H9 (cell line): ENCODE measurements around the gene GDNF. TPM values are rescaled to one million over a fixed set of nuclear protein-coding genes. Genes with fewer than 3 reads are reported as not detected.

ENCODE experiments used
- DNase-seq: peaks from one replicate; pipeline ENCODE4 v3.0.0-alpha.2; 2017
- H2AFZ ChIP-seq: one replicate; pipeline ENCODE4 v1.6.1; 2013; ENCODE audit warnings: mild to moderate bottlenecking, low read length, control low read depth, moderate library complexity
- H2AK5ac ChIP-seq: 2 replicates; pipeline ENCODE4 v1.6.1; 2013; ENCODE audit warnings: low read length, control low read depth, mixed read lengths; ENCODE audit not compliant: insufficient read length
- H2BK120ac ChIP-seq: one replicate; pipeline ENCODE4 v1.6.1; 2013; ENCODE audit warnings: low read depth, mild to moderate bottlenecking, low read length, control low read depth, inconsistent platforms; ENCODE audit not compliant: poor library complexity, severe bottlenecking
- H2BK12ac ChIP-seq: 2 replicates; pipeline ENCODE4 v1.6.1; 2013; ENCODE audit warnings: low read length, control low read depth, mixed read lengths, low read depth; ENCODE audit not compliant: insufficient read length
- H2BK15ac ChIP-seq: 2 replicates; pipeline ENCODE4 v1.6.1; 2013; ENCODE audit warnings: low read depth, low read length, control low read depth
- H2BK20ac ChIP-seq: one replicate; pipeline ENCODE4 v1.6.1; 2013; ENCODE audit warnings: low read depth, mild to moderate bottlenecking, low read length, control low read depth, inconsistent platforms; ENCODE audit not compliant: poor library complexity, severe bottlenecking
- H2BK5ac ChIP-seq: 2 replicates; pipeline ENCODE4 v1.6.1; 2013; ENCODE audit warnings: low read length, control low read depth, mixed read lengths; ENCODE audit not compliant: insufficient read length
- H3K14ac ChIP-seq: 2 replicates; pipeline ENCODE4 v1.6.1; 2013; ENCODE audit warnings: low read length, control low read depth; ENCODE audit not compliant: insufficient read depth
- H3K18ac ChIP-seq: 2 replicates; pipeline ENCODE4 v1.6.1; 2013; ENCODE audit warnings: low read depth, mild to moderate bottlenecking, mixed read lengths, low read length, control low read depth; ENCODE audit not compliant: insufficient read length
- H3K23ac ChIP-seq: 2 replicates; pipeline ENCODE4 v1.6.1; 2013; ENCODE audit warnings: low read length, control low read depth, mixed read lengths, low read depth; ENCODE audit not compliant: insufficient read length
- H3K23me2 ChIP-seq: 2 replicates; pipeline ENCODE4 v1.6.1; 2013; ENCODE audit warnings: low read depth, mild to moderate bottlenecking, mixed read lengths, low read length, control low read depth; ENCODE audit not compliant: insufficient read length, poor library complexity, severe bottlenecking
- H3K27ac ChIP-seq: 2 replicates; pipeline ENCODE4 v1.5.1; 2013; ENCODE audit warnings: low read length, control low read depth, mixed read lengths, low read depth; ENCODE audit not compliant: insufficient read length
- H3K27me3 ChIP-seq: 2 replicates; pipeline ENCODE4 v1.6.1; 2013; ENCODE audit warnings: low read length, control low read depth, inconsistent platforms; ENCODE audit not compliant: insufficient read depth
- H3K4ac ChIP-seq: 2 replicates; pipeline ENCODE4 v1.6.1; 2013; ENCODE audit warnings: low read depth, mild to moderate bottlenecking, control low read depth, inconsistent platforms, low read length, moderate library complexity
- H3K4me1 ChIP-seq: 2 replicates; pipeline ENCODE4 v1.6.1; 2013; ENCODE audit warnings: low read length, control low read depth, inconsistent platforms; ENCODE audit not compliant: insufficient read depth
- H3K4me2 ChIP-seq: 2 replicates; pipeline ENCODE4 v1.6.1; 2013; ENCODE audit warnings: low read length, control low read depth, mixed read lengths; ENCODE audit not compliant: insufficient read length, insufficient read depth
- H3K56ac ChIP-seq: 2 replicates; pipeline ENCODE4 v1.6.1; 2013; ENCODE audit warnings: low read depth, mild to moderate bottlenecking, mixed read lengths, low read length, control low read depth; ENCODE audit not compliant: insufficient read length
- H3K79me1 ChIP-seq: 2 replicates; pipeline ENCODE4 v1.6.1; 2013; ENCODE audit warnings: low read depth, mild to moderate bottlenecking, moderate library complexity, low read length, control low read depth, inconsistent platforms; ENCODE audit not compliant: insufficient read depth, poor library complexity, severe bottlenecking
- H3K79me2 ChIP-seq: 2 replicates; pipeline ENCODE4 v1.6.1; 2013; ENCODE audit warnings: low read length, control low read depth, inconsistent platforms; ENCODE audit not compliant: insufficient read depth
- H3K9ac ChIP-seq: 2 replicates; pipeline ENCODE4 v1.6.1; 2013; ENCODE audit warnings: low read length, control low read depth, mixed read lengths; ENCODE audit not compliant: insufficient read length; ENCODE audit errors: extremely low read depth
- H3K9me3 ChIP-seq: one replicate; pipeline ENCODE4 v1.6.1; 2013; ENCODE audit warnings: low read depth, low read length, inconsistent platforms; ENCODE audit not compliant: control insufficient read depth
- H3T11ph ChIP-seq: one replicate; pipeline ENCODE4 v1.6.1; 2013; ENCODE audit warnings: mild to moderate bottlenecking, low read length, control low read depth, inconsistent platforms
- H4K20me1 ChIP-seq: one replicate; pipeline ENCODE4 v1.6.1; 2013; ENCODE audit not compliant: control insufficient read depth, insufficient read length, insufficient read depth
- H4K5ac ChIP-seq: 2 replicates; pipeline ENCODE4 v1.6.1; 2013; ENCODE audit warnings: low read depth, mild to moderate bottlenecking, mixed read lengths, low read length, control low read depth; ENCODE audit not compliant: insufficient read length
- H4K8ac ChIP-seq: replicated peaks from 2 replicates; pipeline ENCODE4 v1.6.1; 2013; ENCODE audit warnings: low read length, control low read depth, mixed read lengths, low read depth; ENCODE audit not compliant: insufficient read length
- H4K91ac ChIP-seq: 2 replicates; pipeline ENCODE4 v1.6.1; 2013; ENCODE audit warnings: low read depth, mild to moderate bottlenecking, moderate library complexity, mixed read lengths, low read length, control low read depth; ENCODE audit not compliant: insufficient read length
- H3K27ac Mint-ChIP-seq, 3 experiments: 2 replicates in 2 of 3; 3 replicates in 1 of 3; pipeline ENCODE4 v1.8.0; 2020 to 2021; ENCODE audit warnings: mixed read lengths in 3 of 3, mild to moderate bottlenecking in 1 of 3, moderate library complexity in 1 of 3
- H3K27me3 Mint-ChIP-seq: 2 replicates; pipeline ENCODE4 v1.8.0; 2021; ENCODE audit warnings: low read depth, mild to moderate bottlenecking, moderate library complexity, mixed read lengths
- H3K36me3 Mint-ChIP-seq, 3 experiments: 2 replicates in 2 of 3; 3 replicates in 1 of 3; pipeline ENCODE4 v1.8.0; 2020 to 2021; ENCODE audit warnings: low read depth in 3 of 3, mixed read lengths in 3 of 3; ENCODE audit not compliant: insufficient read depth in 1 of 3
- H3K4me1 Mint-ChIP-seq, 2 experiments: 2 replicates each; pipeline ENCODE4 v1.8.0; 2020; ENCODE audit warnings: mixed read lengths in 2 of 2
- H3K4me3 Mint-ChIP-seq, 2 experiments: 2 replicates in 1 of 2; 3 replicates in 1 of 2; pipeline ENCODE4 v1.8.0; 2020 to 2021; ENCODE audit warnings: mild to moderate bottlenecking in 2 of 2, mixed read lengths in 2 of 2, moderate library complexity in 1 of 2
- H3K9me3 Mint-ChIP-seq, 2 experiments: 2 replicates in 1 of 2; 3 replicates in 1 of 2; pipeline ENCODE4 v1.8.0; 2020; ENCODE audit warnings: mild to moderate bottlenecking in 2 of 2, mixed read lengths in 2 of 2, moderate library complexity in 1 of 2
- CTCF ChIP-seq: fragments of 200-600 bp; sonication (generic); conservative IDR thresholded peaks from 3 replicates; pipeline ENCODE4 v1.8.0; 2021; ENCODE audit warnings: antibody characterized with exemption, mild to moderate bottlenecking
- WGBS: extraction: QIAGEN DNeasy Blood & Tissue Kit; methylation state at CpG from one replicate; pipeline ENCODE4 v1.1.7; 2013; ENCODE audit warnings: missing lambda C conversion rate, low lambda C conversion rate, mixed read lengths; ENCODE audit not compliant: insufficient read length; ENCODE audit errors: extremely low coverage; 5-methylcytosine and 5-hydroxymethylcytosine counted together
- total RNA-seq: library from RNA; stranded (reverse); gene quantifications from 2 replicates; pipeline ENCODE4 v1.2.1, GENCODE V29; 2021

GDNF gene
- total RNA-seq, 1 experiment from 2014 or later = not detected

GRCh38 chr5:37787742-37788141 lies 52.1 kb downstream of the GDNF start:
- no peak overlapping the region for H4K91ac ChIP-seq
- H3T11ph ChIP-seq = no peak overlapping the region
- no peak overlapping the region for H4K5ac ChIP-seq
- no peak overlapping the region for H3K18ac ChIP-seq
- Mint-ChIP-seq H3K27me3 (peaks cover 6% of the 10 kb centered on the region), H3K27ac (no peak overlapping the region), H3K36me3 (peaks cover 5 to 15% (median 12%) of the 10 kb centered on the region in 3 experiments; a peak in 6 of 7 replicates), H3K9me3 (peaks cover 17 to 28% of the 10 kb centered on the region in 2 experiments), H3K4me3 (no peak overlapping the region), H3K4me1 (peaks cover 10 to 19% of the 10 kb centered on the region in 2 experiments)
- no peak overlapping the region for H3K14ac ChIP-seq
- H3K79me1 ChIP-seq = no peaks in the 10 kb centered on the region
- no peak overlapping the region for H3K56ac ChIP-seq
- no peaks in the 10 kb centered on the region for H3K9me3 ChIP-seq
- H3K4me2 ChIP-seq = no peak overlapping the region
- no peak overlapping the region for H2BK5ac ChIP-seq
- H2BK15ac ChIP-seq = no peak overlapping the region
- H2BK12ac ChIP-seq = no peak overlapping the region
- no peak overlapping the region for H4K8ac ChIP-seq
- no peak overlapping the region for H3K4ac ChIP-seq
- no CpG with 5 or more reads among the region's 6 CpGs for WGBS
- no peak for DNase-seq
- H2BK20ac ChIP-seq = no peak overlapping the region
- H3K27me3 ChIP-seq = no peaks in the 10 kb centered on the region
- H3K4me1 ChIP-seq = no peaks in the 10 kb centered on the region
- H3K79me2 ChIP-seq = no peaks in the 10 kb centered on the region
- H3K23me2 ChIP-seq = no peaks in the 10 kb centered on the region
- no peak overlapping the region for H3K23ac ChIP-seq
- no peak overlapping the region for H2BK120ac ChIP-seq
- TF ChIP-seq CTCF = no peak
- H2AFZ ChIP-seq = no peak overlapping the region
- H2AK5ac ChIP-seq = no peak overlapping the region
- no peak overlapping the region for H3K27ac ChIP-seq
- no peaks in the 10 kb centered on the region for H4K20me1 ChIP-seq
- H3K9ac ChIP-seq = no peak overlapping the region
